ENCODE measurements around the gene DCBLD2.

Gene DCBLD2

GRCh38 chr3:98797905-98798304, 103.6 kb downstream of the DCBLD2 start:
- no peak for DNase-seq (ENCODE audit: low read depth in 3 of 3, low spot score in 1 of 3)

DNA sequence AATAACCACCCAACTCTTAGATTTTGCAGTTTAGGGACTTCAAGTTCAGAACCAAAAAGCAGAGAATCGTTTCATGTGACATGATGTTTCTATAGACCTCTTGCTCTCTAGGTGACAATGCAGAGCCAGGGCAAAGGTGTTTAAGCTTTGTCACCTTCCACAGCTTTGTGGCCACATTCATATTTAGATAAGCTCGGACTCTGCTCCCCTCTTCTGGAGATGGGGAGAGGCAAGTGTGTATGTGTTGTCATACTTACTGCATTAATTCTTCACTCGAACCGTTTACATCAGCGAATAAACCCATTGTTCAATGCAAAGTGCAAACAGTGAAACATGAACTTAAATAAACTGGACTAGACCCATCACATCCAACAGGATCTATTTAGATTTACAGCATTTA, 105.2 kb downstream of the DCBLD2 start:
- DNase-seq (ENCODE audit: low read depth in 3 of 3, low spot score in 1 of 3), result no peak

GRCh38 chr3:98793971-98794370, 107.5 kb downstream of the DCBLD2 start:
- DNase-seq (ENCODE audit: low read depth in 3 of 3, low spot score in 1 of 3), result no peak

GRCh38 chr3:98791341-98792325, 109.9 kb downstream of the DCBLD2 start:
- no peak for DNase-seq (ENCODE audit: low read depth in 3 of 3, low spot score in 1 of 3)

GRCh38 chr3:98788651-98789050, 112.8 kb downstream of the DCBLD2 start:
- no peak for DNase-seq (ENCODE audit: low read depth in 3 of 3, low spot score in 1 of 3)

DNA sequence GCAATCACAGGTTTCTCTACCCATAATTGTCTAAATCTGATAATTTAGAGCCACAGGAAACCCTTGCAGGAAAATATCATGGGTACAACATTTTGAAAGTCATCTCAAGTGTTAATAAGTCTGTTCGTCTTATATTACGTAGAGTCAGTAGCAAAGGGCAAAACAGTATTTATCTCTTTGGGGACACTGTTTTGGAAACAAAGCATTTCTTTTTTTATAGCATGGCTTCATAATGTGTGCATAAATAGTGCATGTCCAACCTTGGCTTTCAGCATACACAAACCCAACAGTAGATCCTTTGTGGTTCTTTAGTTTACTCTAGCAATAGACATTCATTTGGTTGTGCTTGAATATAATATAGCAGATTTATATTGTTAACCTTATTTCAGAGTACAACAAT, 114.3 kb downstream of the DCBLD2 start:
- DNase-seq (ENCODE audit: low read depth in 3 of 3, low spot score in 1 of 3), result no peak

DNA sequence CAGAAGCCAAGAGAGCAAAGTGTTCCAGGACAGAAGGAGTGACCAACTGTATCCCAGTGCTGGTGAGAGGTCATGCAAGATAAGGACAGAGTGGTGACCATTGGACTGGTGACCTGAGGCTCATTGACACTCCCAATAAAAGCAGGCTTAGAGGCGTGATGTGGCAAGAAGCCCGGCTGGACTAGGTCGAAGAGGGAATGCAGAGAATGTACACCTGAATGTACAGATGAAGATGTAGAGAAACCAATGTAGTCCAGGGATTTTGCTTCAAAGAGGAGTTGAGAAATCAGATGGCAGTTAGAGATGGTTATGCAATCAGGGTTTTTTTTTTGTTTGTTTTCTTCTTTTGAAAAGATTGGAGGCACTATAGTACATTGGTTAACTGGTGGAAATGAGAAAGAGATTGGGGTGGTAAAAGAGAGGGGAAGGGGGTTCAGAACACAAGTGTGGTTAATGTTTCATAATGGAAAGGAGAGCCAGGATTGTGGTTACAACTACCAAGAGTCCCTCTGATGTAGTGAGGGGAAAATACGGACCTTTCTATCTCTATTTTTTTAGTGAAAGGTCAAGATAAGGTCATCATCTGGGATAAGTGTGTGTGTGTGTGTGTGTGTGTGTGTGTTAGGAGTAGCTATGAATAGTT, 115.0 kb downstream of the DCBLD2 start:
- DNase-seq (ENCODE audit: low read depth in 3 of 3, low spot score in 1 of 3), result no peak

GRCh38 chr3:98784666-98785600, 116.6 kb downstream of the DCBLD2 start:
- DNase-seq (ENCODE audit: low read depth in 3 of 3, low spot score in 1 of 3), result no peak

GRCh38 chr3:98784042-98784441, 117.5 kb downstream of the DCBLD2 start:
- DNase-seq (ENCODE audit: low read depth in 3 of 3, low spot score in 1 of 3), result no peak

DNA sequence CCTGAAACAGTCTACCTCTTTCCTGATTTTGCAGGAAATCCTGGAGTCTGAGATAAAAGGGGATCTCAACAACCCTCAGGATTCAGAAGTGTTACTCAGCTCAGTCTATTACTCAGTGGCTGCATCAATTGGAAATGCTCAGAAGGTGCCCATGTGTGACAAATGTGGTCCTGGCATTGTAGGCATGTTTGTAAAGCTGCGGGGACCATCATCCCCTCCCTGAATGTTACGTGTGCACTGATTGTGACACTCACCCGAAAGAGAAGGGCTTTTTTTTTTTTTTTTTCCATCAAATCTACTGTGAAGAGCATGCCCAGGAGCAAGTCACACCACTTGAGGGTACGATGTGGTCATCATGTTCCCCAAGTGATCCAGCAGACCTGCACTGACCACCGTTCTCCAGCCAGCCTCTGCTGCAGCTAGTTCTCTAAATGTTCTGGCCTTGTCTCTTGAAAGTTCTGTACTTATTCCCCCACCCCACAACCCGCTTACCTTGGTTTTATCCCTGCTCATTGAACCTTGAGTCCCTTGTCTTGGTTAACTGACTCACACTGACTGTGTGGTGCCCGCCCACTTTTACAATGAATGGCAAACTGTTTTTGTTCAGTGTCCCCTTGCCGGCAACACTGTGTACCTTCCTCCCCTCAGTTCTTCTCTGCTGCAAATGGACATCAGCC, 118.5 kb downstream of the DCBLD2 start:
- DNase-seq (ENCODE audit: low read depth in 3 of 3, low spot score in 1 of 3), result no peak

DNA sequence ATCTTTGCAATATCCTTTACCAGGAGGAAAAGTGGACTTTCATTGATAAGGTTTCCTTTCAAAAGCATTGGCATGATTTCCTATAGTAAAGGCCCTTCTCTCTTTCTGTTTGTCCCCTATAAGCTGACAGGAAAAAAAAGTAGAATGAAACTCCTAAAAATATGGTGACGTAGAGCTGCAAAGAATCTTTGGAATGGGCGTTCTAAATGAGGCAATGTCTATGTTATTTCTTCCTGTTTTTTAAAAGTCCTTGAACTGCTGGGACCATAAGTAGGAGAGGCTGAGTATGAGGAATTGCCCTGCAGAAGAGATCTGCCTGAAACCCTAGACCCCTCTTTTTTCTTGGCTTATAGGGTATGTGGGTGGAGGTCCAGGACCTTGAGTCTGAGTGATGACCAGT, 121.2 kb downstream of the DCBLD2 start:
- DNase-seq (ENCODE audit: low read depth in 3 of 3, low spot score in 1 of 3), result no peak

- no peak for DNase-seq (ENCODE audit: low read depth in 3 of 3, low spot score in 1 of 3)
Observed at GRCh38 chr3:98779541-98780335, 121.8 kb downstream of the DCBLD2 start.

DNA sequence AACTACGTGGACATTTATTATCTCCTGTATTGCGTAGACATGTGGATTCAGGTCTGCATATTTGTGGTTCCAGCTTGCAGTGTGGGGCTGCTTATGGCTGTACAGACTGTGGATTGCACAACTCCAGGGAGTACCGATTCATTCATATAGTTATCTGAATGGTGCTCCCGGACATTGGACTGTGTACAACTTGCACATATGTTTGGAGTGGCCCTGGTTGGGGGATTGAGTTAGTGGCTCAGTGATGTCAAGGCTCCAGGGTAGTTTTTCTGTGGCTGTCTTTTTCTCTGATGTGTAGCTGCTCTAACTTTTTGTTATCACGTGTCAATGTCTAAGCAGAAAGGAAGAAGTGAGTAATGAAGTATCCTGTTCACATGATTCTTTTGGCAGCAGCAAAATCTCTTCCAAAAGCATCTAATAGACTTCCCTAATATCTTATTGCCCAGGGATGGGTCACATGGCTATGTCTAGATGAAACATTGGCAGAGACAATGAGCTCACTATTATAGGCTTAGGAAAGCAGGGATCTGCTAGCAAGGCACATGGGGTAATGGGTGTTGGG, 122.6 kb downstream of the DCBLD2 start:
- no peak for DNase-seq (ENCODE audit: low read depth in 3 of 3, low spot score in 1 of 3)

DNA sequence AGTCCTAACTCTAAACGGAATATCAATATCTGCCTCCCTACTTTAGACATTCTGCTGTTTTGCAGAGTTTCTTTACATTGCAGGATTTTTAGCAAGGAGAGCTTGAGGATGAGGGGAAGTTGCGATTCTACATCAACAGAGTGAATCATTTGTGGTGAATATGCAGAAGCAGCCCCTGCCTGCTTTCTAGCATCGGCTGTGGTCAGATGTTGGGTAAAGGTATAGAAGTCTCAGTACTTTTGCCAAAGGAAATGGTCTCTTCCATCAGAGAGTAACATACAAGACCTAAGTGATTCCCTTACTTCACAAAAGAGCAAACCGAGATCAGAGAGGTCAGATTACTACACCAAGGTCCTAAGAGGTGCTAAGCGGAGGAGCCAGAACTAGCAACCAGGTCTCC, 123.1 kb downstream of the DCBLD2 start:
- no peak for DNase-seq (ENCODE audit: low read depth in 3 of 3, low spot score in 1 of 3)

DNA sequence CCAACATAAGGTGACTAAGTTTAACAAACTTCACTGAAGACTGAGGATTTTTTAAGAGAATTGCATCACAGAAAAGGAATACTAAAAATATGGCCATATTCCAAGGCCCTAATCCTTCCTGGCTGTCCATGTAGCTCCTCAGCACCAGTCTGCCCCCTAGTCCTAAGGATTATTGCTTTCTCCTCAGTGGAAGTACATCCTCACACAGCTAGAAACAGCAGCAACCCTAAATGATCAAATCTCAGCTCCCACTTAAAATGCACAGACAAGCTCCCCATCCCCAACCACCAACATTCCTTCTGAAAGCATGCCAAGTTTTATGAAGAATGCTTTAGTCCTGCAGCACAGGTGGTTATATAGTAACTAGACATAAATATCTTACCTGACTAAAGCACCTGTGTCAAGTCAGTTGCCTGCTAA, 123.7 kb downstream of the DCBLD2 start:
- DNase-seq (ENCODE audit: low read depth in 3 of 3, low spot score in 1 of 3), result no peak

DNA sequence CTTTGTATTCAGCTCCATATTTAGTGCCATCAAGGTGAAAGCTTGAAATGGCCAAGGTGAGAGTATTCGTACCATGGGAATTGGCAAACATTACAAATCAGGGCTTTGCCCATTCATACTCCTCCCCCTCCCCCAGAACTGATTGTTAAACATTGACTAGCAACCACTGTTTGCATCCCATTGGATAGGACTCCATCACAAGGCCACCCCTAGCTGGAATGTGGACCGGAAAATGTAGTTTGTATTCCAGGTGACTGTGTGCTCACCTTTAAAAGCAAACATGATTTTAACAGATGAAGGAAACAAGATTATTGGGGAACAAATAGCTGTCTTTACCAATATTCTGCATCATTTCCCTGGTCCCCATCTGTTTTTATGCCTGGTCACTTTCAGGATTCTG, 124.2 kb downstream of the DCBLD2 start:
- no peak for DNase-seq (ENCODE audit: low read depth in 3 of 3, low spot score in 1 of 3)

GRCh38 chr3:98776140-98776493, 125.4 kb downstream of the DCBLD2 start:
- no peak for DNase-seq (ENCODE audit: low read depth in 3 of 3, low spot score in 1 of 3)

- DNase-seq (ENCODE audit: low read depth in 3 of 3, low spot score in 1 of 3), result no peak
Observed at GRCh38 chr3:98775459-98776139, 125.9 kb downstream of the DCBLD2 start.

DNA sequence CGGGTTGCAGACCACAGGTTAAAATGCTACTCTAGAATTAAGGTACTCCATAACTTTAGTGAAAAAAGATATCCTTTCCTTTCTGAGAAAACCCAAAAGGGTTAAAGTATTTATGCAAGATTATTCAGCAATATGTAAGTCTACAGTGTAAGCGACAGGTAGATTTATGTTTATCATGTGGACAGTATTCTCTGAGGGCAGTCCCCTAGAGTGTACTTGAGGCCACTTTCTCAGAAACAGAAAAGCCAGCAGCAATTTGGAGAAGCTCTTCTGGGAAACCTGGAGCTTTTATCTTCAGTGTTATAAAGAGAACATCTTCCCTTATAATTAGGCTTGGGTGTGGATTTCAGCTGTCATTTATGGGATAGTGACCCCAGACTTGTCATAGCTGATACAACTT, 129.5 kb downstream of the DCBLD2 start:
- DNase-seq (ENCODE audit: low read depth in 3 of 3, low spot score in 1 of 3), result no peak
